ENCODE data around the gene PARP15. TPM values are rescaled to one million over a fixed set of nuclear protein-coding genes. Genes with fewer than 3 reads are reported as not detected.

PARP15 gene
- total RNA-seq, 1 experiment from 2014 or later = 0.24 TPM

- DNase-seq = no peak
- no peak for TF ChIP-seq CTCF (conservative IDR thresholded peaks at IDR 0.05)
- H3K27ac Mint-ChIP-seq = no peak overlapping the region
- no peak overlapping the region for H3K4me3 Mint-ChIP-seq
- no peaks in the 10 kb centered on the region for H3K79me1 ChIP-seq (ENCODE audit: insufficient read depth, low read depth, low read length, poor library complexity, severe bottlenecking)
- H4K5ac ChIP-seq (ENCODE audit: insufficient read length, low read depth, low read length) = no peak overlapping the region
- H3K18ac ChIP-seq (ENCODE audit: insufficient read length, low read depth, low read length) = no peak overlapping the region
- H2BK5ac ChIP-seq (ENCODE audit: insufficient read length, low read length) = no peak overlapping the region
- no peaks in the 10 kb centered on the region; the same call in 1 of the 2 replicates for H3K4me1 ChIP-seq (ENCODE audit: insufficient read depth, low read length)
- peaks cover 17 to 26% of the 10 kb centered on the region in 2 experiments for H3K9me3 Mint-ChIP-seq
- no peak overlapping the region for H2BK20ac ChIP-seq (ENCODE audit: low read depth, low read length, poor library complexity, severe bottlenecking)
- no peaks in the 10 kb centered on the region for H3K23me2 ChIP-seq (ENCODE audit: insufficient read length, low read depth, low read length, poor library complexity, severe bottlenecking)
- no peak overlapping the region for H3K56ac ChIP-seq (ENCODE audit: insufficient read length, low read depth, low read length)
- H3T11ph ChIP-seq (ENCODE audit: low read length) = no peak overlapping the region
- H2AFZ ChIP-seq (ENCODE audit: low read length) = no peak overlapping the region
- no peaks in the 10 kb centered on the region for H3K79me2 ChIP-seq (ENCODE audit: insufficient read depth, low read length)
- H3K9me3 ChIP-seq (ENCODE audit: control insufficient read depth, low read depth, low read length) = no peaks in the 10 kb centered on the region
- H3K36me3 Mint-ChIP-seq (ENCODE audit: insufficient read depth in 1 of 3, low read depth in 3 of 3) = peaks cover 9 to 18% (median 12%) of the 10 kb centered on the region in 3 experiments
- no peak overlapping the region for H3K23ac ChIP-seq (ENCODE audit: insufficient read length, low read depth, low read length)
- no peak overlapping the region for H3K9ac ChIP-seq (ENCODE audit: extremely low read depth, insufficient read length, low read length)
- H4K20me1 ChIP-seq (ENCODE audit: control insufficient read depth, insufficient read depth, insufficient read length) = no peaks in the 10 kb centered on the region
- H4K91ac ChIP-seq (ENCODE audit: insufficient read length, low read depth, low read length) = no peak overlapping the region
- no peak overlapping the region for H2AK5ac ChIP-seq (ENCODE audit: insufficient read length, low read length)
- no peaks in the 10 kb centered on the region for H3K27me3 ChIP-seq (ENCODE audit: insufficient read depth, low read length)
- H3K4me1 Mint-ChIP-seq = peaks cover 14 to 24% of the 10 kb centered on the region in 2 experiments
- H3K27ac ChIP-seq (ENCODE audit: insufficient read length, low read depth, low read length) = no peak overlapping the region
- no peak overlapping the region for H4K8ac ChIP-seq (replicated peaks; ENCODE audit: insufficient read length, low read depth, low read length)
- no peak overlapping the region for H2BK15ac ChIP-seq (ENCODE audit: low read depth, low read length)
- H2BK120ac ChIP-seq (ENCODE audit: low read depth, low read length, poor library complexity, severe bottlenecking) = no peak overlapping the region
- H3K4ac ChIP-seq (ENCODE audit: low read depth, low read length) = no peak overlapping the region
- no peak overlapping the region for H2BK12ac ChIP-seq (ENCODE audit: insufficient read length, low read depth, low read length)
- H3K4me2 ChIP-seq (ENCODE audit: insufficient read depth, insufficient read length, low read length) = no peak overlapping the region
- no peaks in the 10 kb centered on the region for H3K27me3 Mint-ChIP-seq (ENCODE audit: low read depth)
- no peak overlapping the region for H3K14ac ChIP-seq (ENCODE audit: insufficient read depth, low read length)
Observed at GRCh38 chr3:122586773-122587485, 9.5 kb downstream of the PARP15 start.
